H1 (cell line): ENCODE results near the gene MRC2. TPM values are rescaled to one million over a fixed set of nuclear protein-coding genes. Genes with fewer than 3 reads are reported as not detected.

Source experiments
- CTCF ChIA-PET: fragments of 300-600 bp; sonication (Branson Sonifier 250); formaldehyde crosslinking; loops from one replicate; lab custom pipeline; 2021; ENCODE audit not compliant: partially characterized antibody; lab: Charles Lee
- POLR2A ChIA-PET: fragments of 300-600 bp; sonication (Branson Sonifier 250); formaldehyde crosslinking; loops from one replicate; lab custom pipeline; 2021; ENCODE audit warnings: inconsistent platforms; ENCODE audit not compliant: partially characterized antibody; lab: Charles Lee
- DNase-seq, 2 experiments: peaks; one replicate each; pipeline versions ENCODE4 v3.0.0 to v3.0.0-alpha.2; 2010 to 2022; ENCODE audit warnings: low spot score in 2 of 2, low read depth in 1 of 2, mixed read lengths in 1 of 2
- FAIRE-seq: peaks from 2 replicates; lab custom pipeline; 2011; peaks lifted over from hg19 to GRCh38; lab: Jason Lieb, UNC
- H2AFZ ChIP-seq: 2 replicates; pipeline ENCODE4 v1.8.1; 2012; ENCODE audit warnings: low read length, inconsistent platforms
- H2AK5ac ChIP-seq: 2 replicates; pipeline ENCODE4 v1.6.1; 2013; ENCODE audit warnings: low read depth, low read length
- H2BK120ac ChIP-seq: replicated peaks from 2 replicates; pipeline ENCODE3; 2013; ENCODE audit warnings: low read depth, low read length, inconsistent platforms
- H2BK12ac ChIP-seq: 2 replicates; pipeline ENCODE4 v1.6.1; 2013; ENCODE audit warnings: low read depth, low read length
- H2BK15ac ChIP-seq: 2 replicates; pipeline ENCODE4 v1.6.1; 2013; ENCODE audit warnings: low read length
- H2BK20ac ChIP-seq: 2 replicates; pipeline ENCODE4 v1.6.1; 2013; ENCODE audit warnings: low read length
- H2BK5ac ChIP-seq: 2 replicates; pipeline ENCODE4 v1.6.1; 2013; ENCODE audit warnings: low read depth, low read length
- H3K14ac ChIP-seq: 2 replicates; pipeline ENCODE4 v1.6.1; 2013; ENCODE audit warnings: inconsistent platforms; ENCODE audit not compliant: insufficient read length
- H3K18ac ChIP-seq: 2 replicates; pipeline ENCODE4 v1.6.1; 2013; ENCODE audit warnings: low read length; ENCODE audit errors: extremely low read depth
- H3K23ac ChIP-seq: 2 replicates; pipeline ENCODE4 v1.6.1; 2013; ENCODE audit warnings: inconsistent platforms; ENCODE audit not compliant: insufficient read length
- H3K23me2 ChIP-seq: 2 replicates; pipeline ENCODE4 v1.6.1; 2013; ENCODE audit warnings: low read depth, low read length
- H3K27ac ChIP-seq: 2 replicates; pipeline ENCODE4 v1.6.1; 2011; ENCODE audit warnings: low read depth, low read length, inconsistent platforms
- H3K27me3 ChIP-seq, 4 experiments: replicated peaks in 1 of 4; 1 replicate in 1 of 4; 2 replicates in 3 of 4; pipeline versions ENCODE4 v1.6.1 to v1.8.1; 2011 to 2013; ENCODE audit warnings: low read length in 3 of 4, mild to moderate bottlenecking in 3 of 4, inconsistent platforms in 2 of 4, mixed read lengths in 2 of 4, moderate library complexity in 1 of 4; ENCODE audit not compliant: control insufficient read depth in 3 of 4, insufficient read depth in 3 of 4; ENCODE audit errors: extremely low read depth in 1 of 4
- H3K36me3 ChIP-seq, 4 experiments: 2 replicates each; pipeline versions ENCODE4 v1.6.1 to v1.8.1; 2011 to 2013; ENCODE audit warnings: mild to moderate bottlenecking in 4 of 4, low read length in 3 of 4, moderate library complexity in 2 of 4, control low read depth in 1 of 4, inconsistent platforms in 1 of 4; ENCODE audit not compliant: insufficient read depth in 4 of 4, control insufficient read depth in 2 of 4
- H3K4ac ChIP-seq: replicated peaks from 2 replicates; pipeline ENCODE3; 2013; ENCODE audit warnings: low read length, low read depth, mixed read lengths, inconsistent platforms; ENCODE audit not compliant: insufficient read length
- H3K4me1 ChIP-seq, 4 experiments: replicated peaks in 1 of 4; 1 replicate in 1 of 4; 2 replicates in 3 of 4; pipeline versions ENCODE4 v1.6.1 to v1.8.1; 2011 to 2013; ENCODE audit warnings: low read length in 3 of 4, inconsistent platforms in 2 of 4, mixed read lengths in 1 of 4; ENCODE audit not compliant: insufficient read depth in 4 of 4, control insufficient read depth in 3 of 4
- H3K4me2 ChIP-seq, 2 experiments: 2 replicates each; pipeline versions ENCODE4 v1.6.1 to v1.8.1; 2011 to 2013; ENCODE audit warnings: low read depth in 2 of 2, low read length in 2 of 2, control low read depth in 1 of 2, inconsistent platforms in 1 of 2, mild to moderate bottlenecking in 1 of 2; ENCODE audit not compliant: insufficient read depth in 1 of 2
- H3K4me3 ChIP-seq, 4 experiments: fragments of 200-600, 300-600 bp in 1 of 4; sonication (generic), shearing (Covaris generic), sonication (Bioruptor Twin) in 1 of 4; 2 replicates each; pipeline versions ENCODE4 v1.5.1 to v1.8.1; 2011 to 2016; ENCODE audit warnings: low read length in 4 of 4, low read depth in 3 of 4, control low read depth in 2 of 4, inconsistent platforms in 2 of 4, mild to moderate bottlenecking in 2 of 4, mixed read lengths in 1 of 4, moderate library complexity in 1 of 4; ENCODE audit not compliant: insufficient read depth in 2 of 4; ENCODE audit errors: extremely low read depth in 1 of 4
- H3K56ac ChIP-seq: replicated peaks from 2 replicates; pipeline ENCODE3; 2013; ENCODE audit warnings: low read depth, mild to moderate bottlenecking, mixed read lengths, low read length, inconsistent platforms; ENCODE audit not compliant: insufficient read length
- H3K79me1 ChIP-seq: 2 replicates; pipeline ENCODE4 v1.6.1; 2013; ENCODE audit warnings: low read depth, low read length, control low read depth
- H3K79me2 ChIP-seq, 2 experiments: 2 replicates each; pipeline versions ENCODE4 v1.6.1 to v1.8.1; 2012 to 2013; ENCODE audit warnings: low read length in 2 of 2, mild to moderate bottlenecking in 2 of 2, inconsistent platforms in 1 of 2; ENCODE audit not compliant: insufficient read depth in 2 of 2, control insufficient read depth in 1 of 2
- H3K9ac ChIP-seq, 4 experiments: replicated peaks in 1 of 4; 1 replicate in 1 of 4; 2 replicates in 3 of 4; pipeline versions ENCODE4 v1.6.1 to v1.8.1; 2011 to 2013; ENCODE audit warnings: low read depth in 3 of 4, low read length in 3 of 4, control low read depth in 2 of 4, mild to moderate bottlenecking in 2 of 4, moderate library complexity in 2 of 4, inconsistent platforms in 1 of 4; ENCODE audit errors: extremely low read depth in 1 of 4
- H3K9me3 ChIP-seq, 2 experiments: 2 replicates each; pipeline versions ENCODE4 v1.6.1 to v1.8.1; 2012 to 2013; ENCODE audit warnings: mild to moderate bottlenecking in 2 of 2, moderate library complexity in 2 of 2, control low read depth in 1 of 2, inconsistent platforms in 1 of 2, low read depth in 1 of 2, low read length in 1 of 2, mixed read lengths in 1 of 2; ENCODE audit not compliant: insufficient read depth in 2 of 2
- H4K20me1 ChIP-seq, 2 experiments: replicated peaks in 1 of 2; 2 replicates each; pipeline versions ENCODE3 to v1.8.1; 2011 to 2013; ENCODE audit warnings: inconsistent platforms in 2 of 2, low read length in 2 of 2, mild to moderate bottlenecking in 1 of 2; ENCODE audit not compliant: insufficient read depth in 2 of 2, control insufficient read depth in 1 of 2
- H4K5ac ChIP-seq: 2 replicates; pipeline ENCODE4 v1.6.1; 2013; ENCODE audit warnings: low read length, low read depth, mixed read lengths, inconsistent platforms; ENCODE audit not compliant: insufficient read length
- H4K8ac ChIP-seq: 2 replicates; pipeline ENCODE4 v1.8.0; 2013; ENCODE audit warnings: mild to moderate bottlenecking, moderate library complexity, low read length, inconsistent platforms; ENCODE audit not compliant: insufficient read depth; ENCODE audit errors: extremely low read depth
- H4K91ac ChIP-seq: replicated peaks from 2 replicates; pipeline ENCODE3; 2013; ENCODE audit warnings: low read length, mixed read lengths, inconsistent platforms; ENCODE audit not compliant: insufficient read length
- CEBPB ChIP-seq: IDR thresholded peaks from 2 replicates; pipeline ENCODE4 v1.6.1; 2012; ENCODE audit warnings: low read depth, low read length
- E2F6 ChIP-seq: IDR thresholded peaks from 2 replicates; pipeline ENCODE4 v1.6.1; 2012; ENCODE audit warnings: inconsistent platforms
- FOSL1 ChIP-seq: IDR thresholded peaks from 2 replicates; pipeline ENCODE4 v1.6.1; 2011; ENCODE audit warnings: mild to moderate bottlenecking, low read depth, low read length, moderate library complexity; ENCODE audit not compliant: insufficient read depth
- JUND ChIP-seq: IDR thresholded peaks from 2 replicates; pipeline ENCODE4 v1.6.1; 2011; ENCODE audit warnings: mild to moderate bottlenecking, improper control_type of control experiment, low read length
- KDM1A ChIP-seq: fragments of 200-600, 300-600 bp; sonication (generic); IDR thresholded peaks from 2 replicates; pipeline ENCODE4 v1.7.1; 2016; ENCODE audit warnings: mild to moderate bottlenecking, low read length, borderline replicate concordance
- NRF1 ChIP-seq: IDR thresholded peaks from 2 replicates; pipeline ENCODE4 v1.6.1; 2011; ENCODE audit warnings: mild to moderate bottlenecking, low read depth, low read length, improper control_type of control experiment
- PHF8 ChIP-seq: fragments of 200-600 bp; sonication (generic); conservative IDR thresholded peaks from 2 replicates; pipeline ENCODE4 v1.7.1; 2012; ENCODE audit warnings: low read depth, mild to moderate bottlenecking, inconsistent platforms, low read length, moderate library complexity
- SUZ12 ChIP-seq: fragments of 200-600 bp; sonication (generic); IDR thresholded peaks from 2 replicates; pipeline ENCODE4 v1.6.1; 2012; ENCODE audit warnings: mild to moderate bottlenecking, inconsistent platforms, low read length, moderate library complexity, mixed read lengths
- TAF7 ChIP-seq: optimal IDR thresholded peaks from 2 replicates; pipeline ENCODE3; 2011; ENCODE audit warnings: low read depth, mild to moderate bottlenecking, inconsistent platforms, low read length, moderate library complexity, borderline replicate concordance
- WGBS, 2 experiments: shearing (Covaris generic) in 1 of 2; methylation state at CpG; one replicate each; pipeline versions ENCODE4 v1.1.6 to v1.1.7; 2013 to 2015; ENCODE audit warnings: low lambda C conversion rate in 2 of 2, mixed read lengths in 2 of 2, inconsistent platforms in 1 of 2, low coverage in 1 of 2, missing lambda C conversion rate in 1 of 2; ENCODE audit not compliant: insufficient replicate concordance in 2 of 2, insufficient coverage in 1 of 2, insufficient read length in 1 of 2; ENCODE audit errors: extremely low coverage in 1 of 2, missing lambda C conversion rate in 1 of 2; 5-methylcytosine and 5-hydroxymethylcytosine counted together
- polyA plus RNA-seq, 7 experiments: library from polyadenylated mRNA; depleted of rRNA in 3 of 7; stranded (reverse) in 5 of 7; unstranded in 2 of 7; fragments of >200 nt in 5 of 7; fragments of 200-250 nt in 2 of 7; gene quantifications; 1 replicate in 5 of 7; 2 replicates in 1 of 7; 4 replicates in 1 of 7; pipeline versions ENCODE4 v1.2.1 to v1.2.3, GENCODE V29; 2011 to 2013; ENCODE audit warnings: missing spikeins in 2 of 7, mixed read lengths in 2 of 7
- total RNA-seq: library from RNA; stranded (reverse); fragmentation: NEBNext Ultra II Directional; extraction: Animal tissue kit (Norgen Biotek cat#: 25700); gene quantifications from 2 replicates; pipeline ENCODE4 v1.2.1, GENCODE V29; 2021
- TF ChIP-seq, protein P1 (sequence below): IDR thresholded peaks from 2 replicates; pipeline ENCODE4 v1.6.1; 2011; ENCODE audit warnings: low read length, improper control_type of control experiment

Gene MRC2
- total and polyA plus RNA-seq, 2 of the 8 experiments (the other 6 are each of a cell fraction or from before 2014, with no cell fraction given) = 7.0 to 24.2 TPM

DNA sequence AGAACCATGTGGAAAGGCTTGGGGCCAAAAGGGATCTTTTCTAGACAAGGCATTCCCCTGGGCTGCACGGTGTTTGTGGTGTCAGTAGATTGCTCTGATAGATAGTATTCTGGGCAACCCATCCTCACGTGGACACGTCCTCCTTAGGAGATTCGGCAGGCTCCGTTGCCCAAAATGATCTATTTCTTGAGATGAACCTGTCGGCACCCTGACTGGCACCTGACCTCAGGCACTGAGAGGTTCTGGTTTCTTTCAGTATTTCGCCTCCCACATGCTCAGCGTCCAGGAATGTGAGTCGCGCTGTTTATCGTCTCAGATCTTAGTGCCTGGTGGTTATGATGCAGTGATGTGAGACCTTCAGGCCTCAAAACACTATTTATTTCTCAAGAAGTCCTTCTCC is 91.0 kb downstream of the MRC2 start:
- H4K8ac ChIP-seq = no peak overlapping the region
- H3K4me2 ChIP-seq = no peak overlapping the region
- H3K79me2 ChIP-seq = no peaks in the 10 kb centered on the region
- H2BK15ac ChIP-seq = no peak overlapping the region
- 0 out of 2 replicates have a peak, but pooled peaks cover 4% of the 10 kb centered on the region for H3K23me2 ChIP-seq
- ChIA-PET CTCF (no interaction called here), POLR2A (no interaction called here)
- H3K18ac ChIP-seq = no peak overlapping the region
- no peak overlapping the region for H2BK120ac ChIP-seq
- no peak overlapping the region for H2BK20ac ChIP-seq
- peaks cover 0 to 3% (median under 1%) of the 10 kb centered on the region in 4 experiments; a peak in 3 of 7 replicates for H3K4me1 ChIP-seq
- 0 out of 7 replicates have a peak, but pooled peaks cover 0 to 1% (median 0%) of the 10 kb centered on the region in 4 experiments for H3K27me3 ChIP-seq
- no peaks in the 10 kb centered on the region for H3K36me3 ChIP-seq
- DNase-seq = no peak
- no peak overlapping the region for H2AFZ ChIP-seq
- H3K4ac ChIP-seq = no peak overlapping the region
- no peak overlapping the region for H3K23ac ChIP-seq
- no peak overlapping the region for H3K4me3 ChIP-seq
- no peak overlapping the region for H4K91ac ChIP-seq
- no peak overlapping the region for H2AK5ac ChIP-seq
- H3K79me1 ChIP-seq = no peaks in the 10 kb centered on the region
- H3K9me3 ChIP-seq = no peaks in the 10 kb centered on the region
- no peak overlapping the region for H3K56ac ChIP-seq
- TF ChIP-seq CEBPB (no peak), FOSL1 (no peak), TAF7 (no peak), E2F6 (no peak), NRF1 (no peak), JUND (no peak), PHF8 (no peak), KDM1A (no peak), SUZ12 (no peak)
- TF ChIP-seq, protein P1, sequence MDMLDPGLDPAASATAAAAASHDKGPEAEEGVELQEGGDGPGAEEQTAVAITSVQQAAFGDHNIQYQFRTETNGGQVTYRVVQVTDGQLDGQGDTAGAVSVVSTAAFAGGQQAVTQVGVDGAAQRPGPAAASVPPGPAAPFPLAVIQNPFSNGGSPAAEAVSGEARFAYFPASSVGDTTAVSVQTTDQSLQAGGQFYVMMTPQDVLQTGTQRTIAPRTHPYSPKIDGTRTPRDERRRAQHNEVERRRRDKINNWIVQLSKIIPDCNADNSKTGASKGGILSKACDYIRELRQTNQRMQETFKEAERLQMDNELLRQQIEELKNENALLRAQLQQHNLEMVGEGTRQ = no peak
- TF ChIP-seq, all 59 proteins: peak for 0
- Histone ChIP-seq H4K20me1 (no peaks in the 10 kb centered on the region), H3K27ac (no peak overlapping the region), H2BK5ac (no peak overlapping the region), H4K5ac (no peak overlapping the region), H3K9ac (no peak overlapping the region), H2BK12ac (no peak overlapping the region), H3K14ac (no peak overlapping the region)
- FAIRE-seq = no peak
- 94% methylated on average over 11 of the region's 11 CpGs; no CpG with 5 or more reads in 1 of the 2 experiments for WGBS, 2 experiments
